ENCODE data around the gene GRIK4.

Gene GRIK4

DNA sequence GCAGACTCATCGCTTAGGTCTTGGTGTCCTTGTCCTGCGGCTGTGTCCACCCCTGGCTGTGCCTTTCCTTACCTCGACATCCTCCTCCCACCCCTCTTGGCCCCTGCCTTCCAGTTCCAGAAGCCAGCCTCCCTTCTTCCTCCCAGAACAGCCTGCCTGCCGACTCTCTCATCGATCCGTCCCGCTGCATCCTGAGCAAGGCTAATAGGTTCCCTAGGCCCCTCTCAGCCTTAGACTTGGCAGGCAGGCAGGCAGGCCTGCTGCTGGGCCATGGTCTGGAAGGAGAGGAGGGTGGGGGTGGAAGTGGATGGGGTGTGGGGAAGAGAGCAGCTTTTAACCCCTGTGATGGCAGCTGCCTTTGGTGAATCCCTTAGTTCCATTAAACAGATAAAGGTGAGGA lies 315.6 kb downstream of the GRIK4 start:
- no peak for DNase-seq

DNA sequence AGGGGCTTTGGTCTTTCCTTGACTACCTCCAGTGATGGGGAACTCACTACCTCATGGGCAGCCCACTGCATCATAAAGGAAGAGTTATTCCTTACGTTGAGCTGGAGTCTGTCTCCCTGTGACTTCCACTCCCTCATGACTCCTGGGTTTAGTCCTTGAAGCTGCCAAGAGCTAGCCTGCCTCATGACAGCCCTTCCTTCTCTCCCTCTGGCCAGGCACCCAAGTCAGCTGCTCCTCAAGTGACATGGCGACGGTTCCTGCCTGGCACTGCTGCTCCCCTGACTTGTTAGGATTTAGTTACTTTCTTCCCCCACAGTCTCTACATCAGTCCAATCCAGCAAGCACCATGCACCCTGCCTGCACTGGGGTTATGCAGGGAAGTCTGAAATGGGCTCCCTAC lies 316.3 kb downstream of the GRIK4 start:
- no peak for DNase-seq

DNA sequence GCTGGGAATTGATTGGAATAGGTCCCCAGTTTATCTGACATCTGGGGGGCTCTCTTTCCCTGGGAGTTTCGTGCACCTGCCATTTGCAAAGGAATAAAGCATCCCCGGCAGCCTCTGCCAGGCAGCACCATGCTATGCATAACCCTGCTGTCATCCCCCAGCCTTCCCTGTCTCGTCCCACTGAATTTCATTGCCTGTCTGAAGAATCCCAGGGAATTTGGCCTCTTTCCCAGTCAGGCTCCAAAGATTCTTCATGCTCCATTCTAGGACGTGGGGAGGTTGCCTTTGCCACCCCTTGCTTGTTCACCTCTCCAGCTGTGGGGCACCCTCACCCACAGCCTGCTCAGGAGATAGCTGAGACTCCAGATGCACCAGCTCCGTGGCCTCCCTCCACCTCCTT lies 317.3 kb downstream of the GRIK4 start:
- no peak for DNase-seq

DNA sequence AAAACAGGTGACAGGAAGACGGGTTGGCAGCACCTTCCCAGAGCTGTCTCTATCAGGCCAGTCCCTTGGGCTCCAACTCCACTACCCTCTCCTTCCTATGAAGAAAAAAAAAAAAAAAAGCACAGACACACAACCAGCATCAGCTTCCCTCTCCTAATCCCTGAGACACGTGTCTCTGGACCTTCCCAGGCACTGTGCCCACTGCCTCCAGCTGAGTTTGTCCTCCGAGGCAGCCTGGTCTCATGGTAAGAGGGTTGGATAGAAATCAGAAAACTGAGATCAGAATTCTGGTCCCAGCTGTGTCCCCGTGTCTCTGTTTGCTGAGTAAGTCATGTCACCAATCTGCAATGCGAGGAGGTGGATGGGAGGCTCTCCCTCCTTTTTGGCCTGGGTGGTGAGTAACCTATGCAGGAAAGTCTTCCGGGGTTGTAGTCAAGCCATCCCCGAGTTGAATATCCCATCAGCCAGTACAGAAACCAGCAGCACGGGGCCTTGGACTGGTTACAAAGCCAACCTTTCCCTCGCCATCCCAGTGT lies 318.6 kb downstream of the GRIK4 start:
- DNase-seq: no peak

DNA sequence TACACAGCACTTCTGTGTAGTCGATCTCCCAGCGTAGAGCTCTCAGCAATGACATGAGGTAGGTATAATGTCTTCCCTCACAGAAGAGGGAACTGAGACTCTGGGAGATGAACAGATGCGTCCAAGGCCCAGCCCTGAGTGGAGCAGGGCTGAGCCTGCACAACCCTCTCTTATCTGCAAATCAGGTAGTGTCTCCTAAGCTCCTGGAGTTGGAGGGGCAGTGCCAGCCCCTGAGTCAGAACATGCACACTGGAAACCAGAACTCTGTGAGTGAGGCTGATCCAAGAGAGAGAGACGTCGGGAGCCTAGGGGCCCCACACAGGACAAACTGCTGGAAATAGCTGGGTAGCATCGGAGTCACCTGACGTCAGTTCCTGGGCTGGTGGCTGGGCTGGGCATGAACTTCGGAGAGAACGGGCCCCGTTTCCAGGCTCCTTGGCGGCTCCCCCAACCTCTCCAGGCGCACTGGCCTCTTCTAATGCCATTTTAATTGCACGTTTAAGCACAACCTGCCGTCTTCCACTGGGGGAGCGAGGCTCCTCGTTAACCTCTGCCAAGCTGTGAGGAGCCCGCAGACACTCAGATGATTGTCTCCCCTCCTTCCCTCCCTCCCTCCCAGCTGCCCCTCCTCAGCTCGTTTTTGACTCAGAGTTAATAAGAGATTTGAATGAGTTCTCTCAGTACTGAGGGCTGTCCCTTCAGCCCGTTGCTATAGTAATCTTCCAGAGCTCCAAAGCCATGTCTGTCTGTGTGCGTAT lies 321.1 kb downstream of the GRIK4 start:
- no peak for DNase-seq

DNA sequence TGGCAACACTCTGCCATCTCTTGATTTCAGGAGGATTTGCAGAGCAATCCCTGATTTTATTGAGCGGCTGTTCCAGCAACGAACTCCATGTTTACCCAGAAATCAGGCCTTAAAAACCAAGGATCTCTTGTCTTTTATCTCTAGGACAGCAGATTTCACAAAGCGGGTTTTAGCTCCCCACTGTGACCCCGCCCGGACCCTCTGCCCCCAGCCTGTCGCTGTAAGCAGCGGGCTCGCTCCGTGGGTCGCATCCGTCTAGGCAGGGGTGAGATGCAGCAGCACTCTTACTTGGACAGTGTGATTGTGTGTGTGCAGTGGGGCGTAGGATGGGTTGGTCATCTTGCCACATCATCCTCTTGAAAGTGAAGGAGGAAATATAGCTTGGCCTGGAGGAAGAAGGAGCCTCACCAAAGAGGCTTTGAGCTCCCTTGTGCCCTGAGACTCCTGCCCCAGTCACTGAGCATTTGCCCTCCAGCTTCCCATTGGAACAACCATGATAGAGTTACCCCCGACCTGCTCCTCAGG lies 323.2 kb downstream of the GRIK4 start:
- DNase-seq: no peak

DNA sequence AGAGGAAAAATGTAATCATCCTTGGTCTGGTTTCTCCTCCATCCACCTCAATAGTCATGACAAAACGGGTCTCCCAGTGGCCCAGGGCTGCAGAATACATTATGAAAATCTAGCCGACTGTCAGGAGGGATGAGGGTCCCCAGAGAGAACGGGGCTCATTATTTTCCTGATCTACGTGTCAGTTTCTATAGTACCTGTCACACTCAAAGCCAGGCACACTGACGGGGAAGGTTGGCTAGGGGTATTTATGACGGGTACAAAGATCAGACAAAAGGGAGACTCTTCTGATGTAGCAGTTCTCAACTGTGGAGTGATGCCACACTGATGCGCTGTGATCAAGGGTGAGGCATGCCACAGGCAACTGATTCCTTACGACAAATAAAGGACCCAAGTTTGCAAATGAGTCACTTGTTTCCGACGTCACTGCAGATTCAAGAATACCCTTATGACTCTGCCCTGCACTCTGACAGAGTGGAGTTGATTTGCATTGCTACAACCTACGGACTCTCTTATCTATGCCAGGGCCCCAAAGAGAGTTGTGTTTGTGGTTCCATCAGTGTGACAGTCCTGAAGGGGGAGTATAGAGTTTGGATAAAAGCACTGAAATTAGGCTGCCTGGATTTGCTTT lies 324.2 kb downstream of the GRIK4 start:
- DNase-seq: no peak

DNA sequence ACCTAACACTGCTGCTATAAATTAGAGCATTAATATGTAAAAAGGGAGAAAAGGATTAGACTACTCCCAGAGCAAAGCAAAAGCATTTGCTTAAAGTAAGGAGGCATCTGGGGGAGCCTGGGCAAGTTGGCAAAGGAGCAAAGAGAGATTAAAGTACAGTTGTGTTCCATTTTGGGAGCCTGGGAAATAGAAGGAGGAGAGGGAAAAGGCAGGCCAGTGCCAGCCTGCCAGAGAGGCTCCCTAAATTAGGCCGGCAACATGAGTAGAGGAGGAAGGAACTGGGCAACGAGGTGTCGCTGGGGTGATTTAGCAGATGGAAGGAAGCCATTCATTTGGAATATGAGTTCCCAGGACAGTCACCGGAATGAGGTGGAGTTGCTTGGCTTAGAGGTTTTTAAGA lies 326.1 kb downstream of the GRIK4 start:
- no peak for DNase-seq

DNA sequence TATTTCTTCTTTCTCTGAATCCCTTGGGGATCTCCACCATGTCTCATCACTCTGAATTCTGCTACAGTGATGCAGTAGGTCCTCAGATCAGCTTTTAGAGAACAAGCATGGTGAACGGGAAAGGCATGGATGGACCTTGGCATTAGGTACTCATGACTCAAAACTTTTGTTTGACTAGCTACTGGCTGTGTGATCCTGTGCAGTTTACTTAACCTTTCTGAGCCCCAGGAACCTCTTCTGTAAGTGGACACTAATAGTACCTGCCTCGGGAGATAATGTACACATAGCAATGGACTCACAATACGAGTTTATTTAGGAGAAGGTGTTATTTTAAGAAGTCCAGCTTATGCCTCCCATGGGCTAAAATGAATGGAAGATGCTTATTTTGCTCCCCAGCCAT lies 327.7 kb downstream of the GRIK4 start:
- no peak for DNase-seq

DNA sequence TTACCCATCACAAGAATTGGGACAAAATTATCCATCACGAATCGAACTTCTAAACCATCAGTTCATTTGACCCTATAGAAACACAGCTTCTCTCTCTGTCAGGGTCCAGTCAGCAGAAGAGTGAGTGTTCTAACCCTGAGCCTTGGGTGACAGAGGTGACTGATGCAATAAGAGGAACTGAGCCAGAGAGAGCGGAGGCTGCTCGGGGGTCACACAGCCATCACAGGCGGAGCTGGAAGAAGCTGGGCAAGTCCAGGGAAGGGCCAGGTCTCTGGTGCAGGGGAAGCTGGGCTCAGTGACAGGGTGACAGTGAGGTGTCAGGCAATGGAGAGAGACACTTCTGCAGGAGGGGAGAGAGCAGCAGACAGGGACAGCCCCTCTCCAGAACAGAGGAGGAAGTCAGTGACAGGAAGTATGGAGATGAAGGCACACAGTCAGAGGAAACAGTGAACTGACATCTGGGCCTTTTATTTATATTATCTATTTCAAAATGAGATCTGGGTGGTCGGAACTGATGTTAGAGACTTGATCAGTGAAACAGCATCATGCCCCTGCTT lies 328.4 kb downstream of the GRIK4 start:
- DNase-seq: no peak

DNA sequence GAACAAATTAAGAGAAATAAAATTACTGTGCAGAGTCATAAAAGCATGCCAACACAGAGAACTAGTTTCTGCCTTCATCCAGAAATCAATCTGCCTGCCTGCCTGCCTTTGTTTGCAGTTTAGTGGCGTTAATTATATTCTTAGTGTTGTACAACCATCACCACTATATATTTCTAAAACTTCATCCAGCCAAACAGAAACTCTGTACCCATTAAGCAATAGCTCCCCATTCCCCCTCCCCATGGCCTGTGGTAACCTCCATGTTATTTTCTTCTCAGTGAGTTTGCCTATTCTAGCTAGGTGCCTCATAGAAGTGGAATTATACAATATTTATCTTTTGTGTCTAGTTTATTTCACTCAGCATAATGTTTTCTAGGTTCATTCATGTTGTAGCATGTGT lies 329.1 kb downstream of the GRIK4 start:
- no peak for DNase-seq

DNA sequence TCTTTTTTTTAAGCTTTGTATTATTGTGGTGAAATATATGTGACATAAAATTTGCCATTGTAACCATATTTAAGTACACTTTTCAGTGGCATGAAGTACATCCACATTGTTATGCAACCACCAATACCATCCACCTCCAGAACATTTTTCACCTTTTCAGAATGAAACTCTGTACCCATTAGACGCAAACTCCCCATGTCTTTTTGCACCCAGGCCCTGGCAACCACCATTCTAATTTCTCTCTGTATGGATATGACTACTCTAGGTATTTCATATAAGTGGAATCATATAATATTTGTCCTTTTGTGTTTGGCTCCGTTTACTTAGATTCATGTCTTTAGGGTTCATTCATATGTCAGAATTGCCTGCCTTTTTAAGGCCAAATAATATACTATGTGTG lies 329.5 kb downstream of the GRIK4 start:
- DNase-seq: no peak

DNA sequence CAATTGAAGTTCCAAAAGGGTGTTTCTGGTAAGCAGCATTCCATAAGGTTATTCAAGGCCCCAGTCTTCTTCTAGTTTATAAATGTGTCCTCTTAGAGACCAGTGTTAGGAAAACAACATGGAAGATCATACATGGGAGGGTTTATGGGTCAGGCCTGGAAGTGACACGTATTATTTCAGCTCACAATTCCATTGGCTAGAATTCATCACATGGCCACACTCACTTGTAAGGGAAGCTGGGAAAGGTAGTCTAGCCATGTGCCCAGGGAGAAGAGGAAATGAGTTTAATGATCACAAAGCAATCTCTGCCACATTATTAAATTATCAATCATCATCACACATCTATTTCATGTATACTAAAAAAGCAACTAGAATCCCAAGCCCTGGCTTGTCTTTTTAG lies 330.6 kb downstream of the GRIK4 start:
- DNase-seq: no peak

DNA sequence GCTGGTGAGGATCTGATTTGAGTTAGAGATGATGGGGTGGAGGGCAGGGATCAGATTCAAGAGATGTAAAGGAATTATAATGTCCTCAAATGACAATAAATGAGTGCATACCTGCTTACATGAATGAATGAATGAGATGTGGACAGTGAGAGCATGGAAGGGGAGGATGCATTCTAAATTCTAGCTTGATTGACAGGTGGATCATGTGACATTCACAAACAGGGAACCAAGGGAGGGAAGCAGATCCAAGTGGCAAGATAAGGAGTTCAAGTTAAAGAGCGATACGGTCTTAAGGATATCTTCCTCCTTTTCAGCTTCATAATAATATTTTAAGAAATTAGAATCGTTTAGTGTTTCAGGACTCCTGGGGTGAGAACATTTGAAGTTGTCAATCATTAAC lies 341.9 kb downstream of the GRIK4 start:
- DNase-seq: no peak

DNA sequence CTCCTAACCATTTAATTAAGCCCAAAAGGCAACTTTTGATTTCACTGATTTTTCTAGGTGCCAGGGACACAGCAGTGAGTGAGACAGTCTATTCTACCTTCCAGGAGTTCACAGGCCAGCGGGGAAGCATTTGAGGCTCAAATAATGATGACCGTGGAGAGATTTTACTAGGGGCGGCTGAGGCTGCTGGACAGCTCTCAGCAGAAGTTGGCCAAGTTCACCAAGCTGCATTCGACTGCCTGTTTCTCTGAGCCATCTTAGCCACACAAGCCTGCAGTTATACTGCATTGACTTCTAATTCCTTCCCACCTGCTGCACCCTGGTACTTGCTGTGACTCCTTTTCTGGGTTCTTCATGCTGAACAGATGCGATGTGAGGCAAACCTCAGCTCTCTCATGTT lies 343.4 kb downstream of the GRIK4 start:
- DNase-seq: no peak

DNA sequence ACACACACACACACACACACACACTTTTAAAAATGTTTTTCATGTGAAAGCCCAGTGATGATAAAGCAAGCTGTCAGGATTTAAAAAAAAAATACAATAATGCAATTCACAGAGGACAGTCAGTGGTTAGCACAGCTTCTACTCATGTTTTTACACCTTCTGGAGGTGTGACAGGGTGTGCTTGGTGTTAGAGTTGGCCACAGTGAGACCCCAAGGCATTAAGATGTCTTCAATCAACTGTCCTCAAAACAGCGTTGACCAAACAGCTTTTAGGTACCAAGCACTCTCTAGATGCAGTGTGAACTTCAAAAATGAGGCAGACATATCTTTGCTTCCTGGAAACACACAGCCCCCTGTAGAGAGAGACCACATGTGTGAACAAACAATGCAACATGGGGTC lies 346.0 kb downstream of the GRIK4 start:
- DNase-seq: no peak

DNA sequence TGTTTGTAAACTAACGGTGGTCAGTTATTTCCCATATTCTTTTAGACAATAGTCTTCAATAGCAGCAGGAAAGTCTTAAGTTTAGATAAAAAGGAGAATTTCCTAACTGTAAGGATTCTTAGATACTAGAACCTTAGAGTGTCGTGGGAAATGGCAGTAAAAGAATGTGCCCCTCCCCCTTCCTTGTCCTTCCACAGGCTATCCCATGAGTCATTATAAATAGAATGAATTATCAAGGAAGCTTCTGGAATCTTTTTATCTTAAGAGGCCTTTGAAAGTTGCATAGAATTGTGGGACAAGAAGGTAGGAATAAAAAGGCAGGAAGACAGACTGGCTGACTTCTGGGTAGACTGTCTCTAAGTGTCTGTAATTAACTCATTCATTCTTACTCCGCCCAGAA lies 347.2 kb downstream of the GRIK4 start:
- no peak for DNase-seq

DNA sequence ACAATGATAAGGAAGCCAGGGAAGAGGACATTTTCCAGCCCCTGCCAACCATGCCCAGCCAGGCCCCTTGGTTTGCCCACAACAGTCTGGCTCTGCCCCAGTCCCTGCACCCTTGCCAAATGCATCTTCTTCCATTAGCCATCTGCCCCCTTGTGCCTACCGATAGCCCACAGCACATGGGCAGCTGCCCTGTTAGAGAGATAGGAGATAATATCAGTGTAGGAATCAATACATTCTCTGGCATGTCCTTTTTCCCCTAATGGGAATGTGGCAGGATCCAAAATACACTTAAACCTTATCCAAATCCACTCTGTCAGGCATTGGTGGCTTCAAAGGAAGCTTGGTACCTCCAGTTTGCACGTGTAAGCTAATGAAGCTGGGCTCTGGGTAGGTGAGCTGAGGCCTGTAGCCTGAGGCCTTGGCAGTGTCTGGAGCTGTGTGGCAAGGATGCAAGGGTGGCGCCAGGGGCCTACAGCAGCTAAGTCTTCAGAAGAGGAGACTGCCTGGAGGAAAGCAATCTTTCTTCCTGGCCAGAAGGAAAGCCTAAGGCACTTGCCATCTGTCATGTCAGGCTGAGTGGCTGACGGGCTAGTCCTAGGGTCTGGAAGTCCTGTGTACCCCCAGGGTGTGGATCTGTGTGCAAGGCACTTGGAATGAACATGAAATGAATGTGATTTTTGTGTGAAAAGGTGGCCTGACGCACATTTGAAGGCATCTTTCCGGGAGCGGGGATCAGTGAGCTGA lies 348.2 kb downstream of the GRIK4 start:
- no peak for DNase-seq

DNA sequence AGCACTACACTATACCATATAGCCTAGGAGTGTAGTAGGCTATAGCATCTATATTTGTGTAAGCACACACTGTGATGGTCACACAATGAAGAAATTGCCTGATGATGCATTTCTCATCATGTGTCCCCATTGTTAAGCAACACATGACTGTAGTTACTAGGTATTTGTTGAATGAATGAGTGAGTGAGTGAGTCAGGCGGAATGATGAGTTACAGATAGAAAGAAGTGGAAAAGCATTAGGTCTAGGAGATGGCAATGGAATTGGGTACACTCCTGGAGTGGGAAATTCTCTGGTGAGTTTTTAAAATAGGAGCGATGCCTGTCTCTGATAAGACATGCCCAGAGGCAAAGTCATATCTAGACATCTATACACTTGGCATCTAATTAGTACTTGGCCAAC lies 351.8 kb downstream of the GRIK4 start:
- no peak for DNase-seq

DNA sequence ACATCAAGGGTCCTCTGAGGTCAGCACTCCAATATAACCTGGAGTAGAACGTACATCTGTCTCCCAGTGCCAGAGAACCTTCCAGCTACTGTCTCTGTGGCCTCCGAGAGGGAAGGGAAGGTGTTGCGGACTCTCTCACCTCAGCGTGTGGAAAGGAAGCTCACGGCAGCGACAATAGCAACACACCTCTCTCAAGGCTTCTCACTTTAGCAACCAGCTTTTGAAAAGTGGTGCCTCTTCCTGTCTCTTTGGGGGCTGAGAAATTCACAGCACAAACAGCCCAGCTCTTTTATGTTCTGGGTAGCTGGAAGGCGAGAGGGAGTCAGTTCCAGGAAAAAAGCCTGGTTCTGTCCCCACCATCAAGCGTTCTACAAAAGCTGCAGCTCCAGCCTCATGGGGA lies 355.5 kb downstream of the GRIK4 start:
- no peak for DNase-seq

DNA sequence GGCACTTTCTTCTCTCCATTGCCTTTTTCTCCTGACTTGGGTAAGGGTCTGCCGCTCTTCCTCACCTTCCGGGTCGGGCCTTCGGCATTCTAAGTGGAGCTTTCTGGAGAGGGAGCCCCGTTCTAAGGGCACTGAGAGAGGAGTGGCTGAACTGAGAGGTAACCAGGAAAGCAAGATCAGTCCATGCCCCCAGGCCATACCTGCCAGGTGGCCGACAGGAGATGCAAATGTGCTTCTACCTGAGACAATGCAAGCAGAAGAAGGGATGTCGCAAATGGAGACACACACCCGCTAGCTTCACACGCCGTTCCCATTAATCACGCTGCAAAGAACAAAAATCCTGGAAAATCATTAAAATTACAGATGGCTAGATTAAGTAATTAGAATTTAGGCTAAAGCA lies 356.0 kb downstream of the GRIK4 start:
- no peak for DNase-seq

DNA sequence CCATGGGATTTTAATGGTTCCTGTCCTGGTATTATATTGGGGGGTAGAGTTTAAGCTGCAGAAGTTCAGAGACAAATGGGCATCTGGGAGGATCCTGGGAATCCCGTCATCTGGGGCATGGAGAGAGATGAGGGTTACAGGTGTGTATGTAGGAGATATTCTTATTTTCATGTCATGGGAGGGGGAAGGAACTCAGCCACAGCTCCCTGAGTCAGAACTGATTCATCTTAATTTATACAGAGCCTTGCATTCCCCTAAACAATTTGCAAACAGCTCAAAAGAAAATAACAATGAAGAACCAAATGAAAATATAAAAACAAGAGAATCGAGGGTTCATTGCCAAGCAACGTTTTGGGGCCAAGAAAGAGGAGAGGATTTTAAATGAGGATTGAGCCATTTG lies 356.4 kb downstream of the GRIK4 start:
- no peak for DNase-seq

DNA sequence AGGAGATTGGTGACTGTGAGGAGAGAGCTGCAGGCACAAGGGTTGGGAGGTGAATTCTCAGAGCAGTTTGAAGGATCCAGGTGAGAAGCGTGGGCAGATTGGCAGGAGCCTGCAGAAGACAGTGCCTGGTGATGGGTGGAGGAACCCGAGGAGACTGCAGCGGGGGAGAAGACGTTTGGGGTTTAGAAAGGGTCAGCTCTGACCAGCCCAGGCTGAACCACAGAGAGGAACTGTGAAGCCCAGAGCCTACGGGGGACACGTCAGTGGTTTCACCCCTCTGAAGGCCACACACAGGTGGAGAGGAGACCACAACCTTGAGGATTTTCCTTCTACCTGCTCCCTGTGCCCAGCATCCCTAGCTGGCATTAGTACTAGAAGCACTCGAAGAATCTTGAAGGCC lies 357.5 kb downstream of the GRIK4 start:
- no peak for DNase-seq
